ENCODE data around the gene TRAPPC2L. TPM values are rescaled to one million over a fixed set of nuclear protein-coding genes. Genes with fewer than 3 reads are reported as not detected.

TRAPPC2L gene
- total and polyA plus RNA-seq, 10 of the 15 experiments (the other 5 are each of a cell fraction or from before 2014, with no cell fraction given): 56.3 to 363 (median 118) TPM

- no peak for ATAC-seq
- Histone ChIP-seq H3K27ac (ENCODE audit: control insufficient read depth, insufficient read depth) (no peak overlapping the region), H4K20me1 (ENCODE audit: control insufficient read depth, insufficient read depth) (no peaks in the 10 kb centered on the region), H3K4me1 (ENCODE audit: control insufficient read depth, insufficient read depth, low read length) (no peaks in the 10 kb centered on the region), H2AFZ (ENCODE audit: control insufficient read depth, low read depth, low read length) (no peak overlapping the region), H3K9me3 (replicated peaks; ENCODE audit: control insufficient read depth, insufficient read depth, low read length) (no peaks in the 10 kb centered on the region), H3K79me2 (ENCODE audit: control insufficient read depth, insufficient read depth, low read length) (no peaks in the 10 kb centered on the region), H3K9ac (ENCODE audit: control insufficient read depth, insufficient read depth, low read length) (no peak overlapping the region), H3K36me3 (ENCODE audit: control insufficient read depth in 2 of 2, insufficient read depth in 2 of 2, low read length in 1 of 2) (peaks cover 2 to 7% of the 10 kb centered on the region in 2 experiments; a peak in 3 of 4 replicates), H3K4me3 (no peak overlapping the region), H3K4me2 (ENCODE audit: control insufficient read depth, insufficient read depth) (no peak overlapping the region), H3K27me3 (replicated peaks in 1 of 2; ENCODE audit: control insufficient read depth in 2 of 2, insufficient read depth in 2 of 2, low read length in 1 of 2) (no peaks in the 10 kb centered on the region)
- ChIA-PET SMC1A (ENCODE audit: uncharacterized antibody, unreplicated experiment) (no interaction called here), RAD21 (ENCODE audit: unreplicated experiment) (no interaction called here), CTCF (no interaction called here), POLR2A (no interaction called here)
- in situ Hi-C loops (cut with MboI) (no loop called here), intact Hi-C loops (cut with micrococcal nuclease; ENCODE audit: unreplicated experiment) (no loop called here)
- no TSS peak for BruUV-seq (replicated peaks)
- 0 out of 2 replicates have a peak, but pooled peaks have one; percentile 14 for TF ChIP-seq NR2F1 (conservative IDR thresholded peaks at IDR 0.05)
- no peak for TF ChIP-seq NFYA (IDR thresholded peaks at IDR 0.05; ENCODE audit: borderline replicate concordance, low read depth, low read length)
- no peak for TF ChIP-seq SREBF1 (IDR thresholded peaks at IDR 0.05; ENCODE audit: low read length)
- TF ChIP-seq RAD51 (IDR thresholded peaks at IDR 0.05): no peak
- FAIRE-seq: no peak
- no peak for DNase-seq (ENCODE audit: low read depth, low spot score)
- WGBS (ENCODE audit: insufficient coverage, insufficient replicate concordance, low lambda C conversion rate, missing lambda C conversion rate): 95% methylated on average over 26 of the region's 28 CpGs
Observed at GRCh38 chr16:88885693-88886280, 28.9 kb downstream of the TRAPPC2L start.

GRCh38 chr16:88886420-88886844, 29.5 kb downstream of the TRAPPC2L start:
- 89% methylated on average over 15 of the region's 15 CpGs for WGBS (ENCODE audit: insufficient coverage, insufficient replicate concordance, low lambda C conversion rate, missing lambda C conversion rate)
- BruUV-seq (replicated peaks): no TSS peak
- no peak overlapping the region for H3K4me2 ChIP-seq (ENCODE audit: control insufficient read depth, insufficient read depth)
- DNase-seq (ENCODE audit: low read depth, low spot score) (no peak), ATAC-seq (no peak), FAIRE-seq (no peak)
- no peak overlapping the region for H3K4me3 ChIP-seq
- H3K4me1 ChIP-seq (ENCODE audit: control insufficient read depth, insufficient read depth, low read length): no peaks in the 10 kb centered on the region
- ChIA-PET POLR2A (no interaction called here), SMC1A (ENCODE audit: uncharacterized antibody, unreplicated experiment) (no interaction called here), CTCF (no interaction called here), RAD21 (ENCODE audit: unreplicated experiment) (no interaction called here)
- H3K27me3 ChIP-seq (replicated peaks in 1 of 2; ENCODE audit: control insufficient read depth in 2 of 2, insufficient read depth in 2 of 2, low read length in 1 of 2): no peaks in the 10 kb centered on the region
- intact Hi-C loops (cut with micrococcal nuclease; ENCODE audit: unreplicated experiment) (no loop called here), in situ Hi-C loops (cut with MboI) (no loop called here)
- H3K27ac ChIP-seq (ENCODE audit: control insufficient read depth, insufficient read depth): no peak overlapping the region
- H3K9ac ChIP-seq (ENCODE audit: control insufficient read depth, insufficient read depth, low read length): no peak overlapping the region
- H3K36me3 ChIP-seq (ENCODE audit: control insufficient read depth in 2 of 2, insufficient read depth in 2 of 2, low read length in 1 of 2): peaks cover 2 to 8% of the 10 kb centered on the region in 2 experiments; a peak in 3 of 4 replicates
- no peaks in the 10 kb centered on the region for H3K79me2 ChIP-seq (ENCODE audit: control insufficient read depth, insufficient read depth, low read length)
- no peaks in the 10 kb centered on the region for H4K20me1 ChIP-seq (ENCODE audit: control insufficient read depth, insufficient read depth)
- no peak overlapping the region for H2AFZ ChIP-seq (ENCODE audit: control insufficient read depth, low read depth, low read length)
- no peaks in the 10 kb centered on the region for H3K9me3 ChIP-seq (replicated peaks; ENCODE audit: control insufficient read depth, insufficient read depth, low read length)
- TF ChIP-seq CHD1 (IDR thresholded peaks at IDR 0.05; ENCODE audit: low read depth, low read length) (no peak), NR2F1 (conservative IDR thresholded peaks at IDR 0.05) (no peak), SRF (IDR thresholded peaks at IDR 0.05; ENCODE audit: low read depth in 2 of 2, low read length in 2 of 2) (no peak), SMARCA5 (IDR thresholded peaks at IDR 0.05) (no peak), CUX1 (IDR thresholded peaks at IDR 0.05; ENCODE audit: insufficient replicate concordance, low read depth, low read length) (no peak), EP300 (IDR thresholded peaks at IDR 0.05; ENCODE audit: borderline replicate concordance in 1 of 2, control insufficient read depth in 1 of 2, low read depth in 2 of 2, low read length in 2 of 2) (no peak), MYC (IDR thresholded peaks at IDR 0.05; ENCODE audit: insufficient read depth, insufficient read length, insufficient replicate concordance, low read length, severe bottlenecking) (no peak), MEF2A (IDR thresholded peaks at IDR 0.05; ENCODE audit: insufficient read depth, low read depth, low read length) (no peak), SPI1 (IDR thresholded peaks at IDR 0.05; ENCODE audit: borderline replicate concordance, insufficient read depth, low read depth, low read length) (no peak), MYB (IDR thresholded peaks at IDR 0.05; ENCODE audit: borderline replicate concordance, low read depth, low read length) (no peak)

Measured in GM12878 (cell line).